ENCODE data around the gene SRCAP.

The SRCAP gene

DNA sequence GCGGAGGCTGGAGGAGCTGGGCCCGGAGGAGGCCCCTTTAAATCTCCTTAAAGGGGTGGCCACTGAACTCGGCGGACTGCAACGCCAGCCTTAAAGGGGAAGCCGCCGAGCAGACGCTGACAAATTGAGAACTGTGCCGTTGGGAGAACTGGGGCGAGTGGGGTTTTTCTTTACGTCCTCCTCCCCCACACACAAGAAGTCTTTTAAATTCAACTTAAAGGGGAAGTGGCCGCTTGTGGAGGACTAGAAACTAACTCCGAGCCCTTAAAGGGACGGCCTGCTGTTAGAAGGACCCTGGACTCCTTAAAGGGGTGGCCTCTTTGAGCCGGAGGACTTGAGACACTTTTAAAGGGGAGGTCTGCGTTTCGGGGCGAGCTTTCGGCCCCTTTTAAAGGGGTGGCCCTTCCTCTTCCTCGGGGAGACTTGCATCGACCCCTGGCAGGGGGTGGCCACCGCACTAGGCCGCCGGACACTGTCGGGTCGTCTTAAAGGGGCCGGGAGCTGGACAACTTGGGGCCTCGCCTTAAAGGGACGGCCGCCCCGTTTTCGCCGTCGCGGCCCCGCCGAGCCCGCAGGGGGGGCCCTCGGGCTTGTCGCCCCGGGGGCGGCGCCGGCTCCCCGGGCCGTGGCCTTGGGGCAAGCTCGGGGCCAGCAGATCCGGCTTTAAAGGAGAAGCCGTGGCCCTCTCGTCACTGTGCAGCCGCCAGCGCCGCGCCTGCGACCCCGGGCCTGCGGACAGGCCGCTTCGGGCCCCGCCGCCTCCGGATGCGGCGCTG, 40.1 kb upstream of the SRCAP start:
- Histone ChIP-seq H3K4me1 (ENCODE audit: control insufficient read depth, insufficient read depth, low read length) (peaks cover 7% of the 10 kb centered on the region), H3K9me3 (ENCODE audit: control insufficient read depth, insufficient read depth, low read depth, low read length) (no peaks in the 10 kb centered on the region), H3K36me3 (ENCODE audit: control insufficient read depth in 2 of 2, insufficient read depth in 1 of 2, low read length in 2 of 2) (peaks cover 27 to 70% of the 10 kb centered on the region in 2 experiments; a peak in 2 of 3 replicates), H3K27ac (ENCODE audit: extremely low read depth, low read depth, low read length) (peak overlapping the region; percentile 95), H3K4me3 (ENCODE audit: low read depth, low read length) (peak overlapping the region; percentile 91)
- POLR2A ChIA-PET = interaction anchor here (0.5 to 2.6 kb wide), 27 partner anchors 8 to 606 kb away, joined by 3 to 29 read pairs (median 4); partner anchors contain the start of genes ALDOA, CORO1A, DCTPP1 and PHKG2
- CTCF ChIA-PET = interaction anchor here (0.5 to 4.1 kb wide), 12 partner anchors 9 to 280 kb away, joined by 3 to 43 read pairs (median 4); partner anchors contain the start of gene PRR14
- TF ChIP-seq TCF7L2 (IDR thresholded peaks at IDR 0.05; ENCODE audit: borderline replicate concordance, low read depth, low read length) (peak; percentile 54; the same call in 1 of the 2 replicates), ZEB2 (tag by site-specific recombination; IDR thresholded peaks at IDR 0.05) (peak; percentile 17; the same call in 1 of the 2 replicates), ZNF350 (tag by site-specific recombination; IDR thresholded peaks at IDR 0.05) (no peak), KLF16 (tag by site-specific recombination; IDR thresholded peaks at IDR 0.05) (0 out of 2 replicates have a peak, but pooled peaks have one; percentile 37), ZNF416 (tag by site-specific recombination; IDR thresholded peaks at IDR 0.05) (no peak), ZNF555 (tag by site-specific recombination; conservative IDR thresholded peaks at IDR 0.05) (no peak), ZNF561 (tag by site-specific recombination; IDR thresholded peaks at IDR 0.05; ENCODE audit: borderline replicate concordance) (peak; percentile 74; the same call in 1 of the 2 replicates), ZNF585B (tag by site-specific recombination; IDR thresholded peaks at IDR 0.05) (no peak), ZNF211 (tag by site-specific recombination; IDR thresholded peaks at IDR 0.05; ENCODE audit: low read depth) (no peak), ZNF433 (tag by site-specific recombination; IDR thresholded peaks at IDR 0.05; ENCODE audit: low read depth) (no peak), ZNF596 (tag by site-specific recombination; IDR thresholded peaks at IDR 0.05) (0 out of 2 replicates have a peak, but pooled peaks have one; percentile 7), ZBTB8A (tag by site-specific recombination; IDR thresholded peaks at IDR 0.05) (peak; percentile 53; the same call in 1 of the 2 replicates), ZNF391 (tag by site-specific recombination; IDR thresholded peaks at IDR 0.05; ENCODE audit: borderline replicate concordance, low read depth) (peak; percentile 65; the same call in 1 of the 2 replicates), ZNF670 (tag by site-specific recombination; IDR thresholded peaks at IDR 0.05; ENCODE audit: low read depth) (no peak), GLIS1 (tag by site-specific recombination; IDR thresholded peaks at IDR 0.05) (peak; percentile 46; the same call in 1 of the 2 replicates), ZNF394 (tag by site-specific recombination; IDR thresholded peaks at IDR 0.05; ENCODE audit: borderline replicate concordance) (peak; percentile 86; the same call in 1 of the 2 replicates), ZNF324 (tag by site-specific recombination; IDR thresholded peaks at IDR 0.05) (0 out of 2 replicates have a peak, but pooled peaks have one; percentile 12), PRDM10 (tag by site-specific recombination; IDR thresholded peaks at IDR 0.05) (0 out of 2 replicates have a peak, but pooled peaks have one; percentile 59), ZNF623 (tag by site-specific recombination; IDR thresholded peaks at IDR 0.05) (peak; percentile 19; the same call in 1 of the 2 replicates), ZNF354C (tag by site-specific recombination; IDR thresholded peaks at IDR 0.05; ENCODE audit: borderline replicate concordance, low read depth) (no peak), ZNF664 (tag by site-specific recombination; IDR thresholded peaks at IDR 0.05) (no peak)
- TF ChIP-seq, protein P1, sequence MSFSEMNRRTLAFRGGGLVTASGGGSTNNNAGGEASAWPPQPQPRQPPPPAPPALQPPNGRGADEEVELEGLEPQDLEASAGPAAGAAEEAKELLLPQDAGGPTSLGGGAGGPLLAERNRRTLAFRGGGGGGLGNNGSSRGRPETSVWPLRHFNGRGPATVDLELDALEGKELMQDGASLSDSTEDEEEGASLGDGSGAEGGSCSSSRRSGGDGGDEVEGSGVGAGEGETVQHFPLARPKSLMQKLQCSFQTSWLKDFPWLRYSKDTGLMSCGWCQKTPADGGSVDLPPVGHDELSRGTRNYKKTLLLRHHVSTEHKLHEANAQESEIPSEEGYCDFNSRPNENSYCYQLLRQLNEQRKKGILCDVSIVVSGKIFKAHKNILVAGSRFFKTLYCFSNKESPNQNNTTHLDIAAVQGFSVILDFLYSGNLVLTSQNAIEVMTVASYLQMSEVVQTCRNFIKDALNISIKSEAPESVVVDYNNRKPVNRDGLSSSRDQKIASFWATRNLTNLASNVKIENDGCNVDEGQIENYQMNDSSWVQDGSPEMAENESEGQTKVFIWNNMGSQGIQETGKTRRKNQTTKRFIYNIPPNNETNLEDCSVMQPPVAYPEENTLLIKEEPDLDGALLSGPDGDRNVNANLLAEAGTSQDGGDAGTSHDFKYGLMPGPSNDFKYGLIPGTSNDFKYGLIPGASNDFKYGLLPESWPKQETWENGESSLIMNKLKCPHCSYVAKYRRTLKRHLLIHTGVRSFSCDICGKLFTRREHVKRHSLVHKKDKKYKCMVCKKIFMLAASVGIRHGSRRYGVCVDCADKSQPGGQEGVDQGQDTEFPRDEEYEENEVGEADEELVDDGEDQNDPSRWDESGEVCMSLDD (tag by site-specific recombination; IDR thresholded peaks at IDR 0.05) = peak; percentile 60; the same call in 1 of the 2 replicates
- TF ChIP-seq, protein P2, sequence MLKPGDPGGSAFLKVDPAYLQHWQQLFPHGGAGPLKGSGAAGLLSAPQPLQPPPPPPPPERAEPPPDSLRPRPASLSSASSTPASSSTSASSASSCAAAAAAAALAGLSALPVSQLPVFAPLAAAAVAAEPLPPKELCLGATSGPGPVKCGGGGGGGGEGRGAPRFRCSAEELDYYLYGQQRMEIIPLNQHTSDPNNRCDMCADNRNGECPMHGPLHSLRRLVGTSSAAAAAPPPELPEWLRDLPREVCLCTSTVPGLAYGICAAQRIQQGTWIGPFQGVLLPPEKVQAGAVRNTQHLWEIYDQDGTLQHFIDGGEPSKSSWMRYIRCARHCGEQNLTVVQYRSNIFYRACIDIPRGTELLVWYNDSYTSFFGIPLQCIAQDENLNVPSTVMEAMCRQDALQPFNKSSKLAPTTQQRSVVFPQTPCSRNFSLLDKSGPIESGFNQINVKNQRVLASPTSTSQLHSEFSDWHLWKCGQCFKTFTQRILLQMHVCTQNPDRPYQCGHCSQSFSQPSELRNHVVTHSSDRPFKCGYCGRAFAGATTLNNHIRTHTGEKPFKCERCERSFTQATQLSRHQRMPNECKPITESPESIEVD (tag by site-specific recombination; IDR thresholded peaks at IDR 0.05) = 0 out of 2 replicates have a peak, but pooled peaks have one; percentile 19
- TF ChIP-seq, protein P3, sequence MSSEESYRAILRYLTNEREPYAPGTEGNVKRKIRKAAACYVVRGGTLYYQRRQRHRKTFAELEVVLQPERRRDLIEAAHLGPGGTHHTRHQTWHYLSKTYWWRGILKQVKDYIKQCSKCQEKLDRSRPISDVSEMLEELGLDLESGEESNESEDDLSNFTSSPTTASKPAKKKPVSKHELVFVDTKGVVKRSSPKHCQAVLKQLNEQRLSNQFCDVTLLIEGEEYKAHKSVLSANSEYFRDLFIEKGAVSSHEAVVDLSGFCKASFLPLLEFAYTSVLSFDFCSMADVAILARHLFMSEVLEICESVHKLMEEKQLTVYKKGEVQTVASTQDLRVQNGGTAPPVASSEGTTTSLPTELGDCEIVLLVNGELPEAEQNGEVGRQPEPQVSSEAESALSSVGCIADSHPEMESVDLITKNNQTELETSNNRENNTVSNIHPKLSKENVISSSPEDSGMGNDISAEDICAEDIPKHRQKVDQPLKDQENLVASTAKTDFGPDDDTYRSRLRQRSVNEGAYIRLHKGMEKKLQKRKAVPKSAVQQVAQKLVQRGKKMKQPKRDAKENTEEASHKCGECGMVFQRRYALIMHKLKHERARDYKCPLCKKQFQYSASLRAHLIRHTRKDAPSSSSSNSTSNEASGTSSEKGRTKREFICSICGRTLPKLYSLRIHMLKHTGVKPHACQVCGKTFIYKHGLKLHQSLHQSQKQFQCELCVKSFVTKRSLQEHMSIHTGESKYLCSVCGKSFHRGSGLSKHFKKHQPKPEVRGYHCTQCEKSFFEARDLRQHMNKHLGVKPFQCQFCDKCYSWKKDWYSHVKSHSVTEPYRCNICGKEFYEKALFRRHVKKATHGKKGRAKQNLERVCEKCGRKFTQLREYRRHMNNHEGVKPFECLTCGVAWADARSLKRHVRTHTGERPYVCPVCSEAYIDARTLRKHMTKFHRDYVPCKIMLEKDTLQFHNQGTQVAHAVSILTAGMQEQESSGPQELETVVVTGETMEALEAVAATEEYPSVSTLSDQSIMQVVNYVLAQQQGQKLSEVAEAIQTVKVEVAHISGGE (tag by site-specific recombination; conservative IDR thresholded peaks at IDR 0.05; ENCODE audit: low read depth) = peak; percentile 40; the same call in 1 of the 2 replicates

All from HEK293 (cell line).